HL-60/S4 treated with phorbol 12-myristate 13-acetate at 8.2 ng/mL for 4 days and 3 days (cell line): ENCODE measurements around the gene RNF157.
"Not testable (repeated sequence)": the region's sequence is repeated elsewhere in the genome, so short reads cannot be mapped to it uniquely, and the experiment has no call there.

Source experiments
- in situ Hi-C: fragments of 300-500 bp; cut with MboI; formaldehyde crosslinking; loops from 2 replicates; pipeline ENCODE4 v1.15.0; 2022; ENCODE audit warnings: low sequenced_read_pairs

RNF157 gene

GRCh38 chr17:76270770-76271668 is 30.7 kb upstream of the RNF157 start:
- in situ Hi-C loops, result no loop called here

GRCh38 chr17:76270127-76270592 is 29.9 kb upstream of the RNF157 start:
- in situ Hi-C loops, result no loop called here

GRCh38 chr17:76268991-76269981 is 29.0 kb upstream of the RNF157 start:
- in situ Hi-C loops, result no loop called here

DNA sequence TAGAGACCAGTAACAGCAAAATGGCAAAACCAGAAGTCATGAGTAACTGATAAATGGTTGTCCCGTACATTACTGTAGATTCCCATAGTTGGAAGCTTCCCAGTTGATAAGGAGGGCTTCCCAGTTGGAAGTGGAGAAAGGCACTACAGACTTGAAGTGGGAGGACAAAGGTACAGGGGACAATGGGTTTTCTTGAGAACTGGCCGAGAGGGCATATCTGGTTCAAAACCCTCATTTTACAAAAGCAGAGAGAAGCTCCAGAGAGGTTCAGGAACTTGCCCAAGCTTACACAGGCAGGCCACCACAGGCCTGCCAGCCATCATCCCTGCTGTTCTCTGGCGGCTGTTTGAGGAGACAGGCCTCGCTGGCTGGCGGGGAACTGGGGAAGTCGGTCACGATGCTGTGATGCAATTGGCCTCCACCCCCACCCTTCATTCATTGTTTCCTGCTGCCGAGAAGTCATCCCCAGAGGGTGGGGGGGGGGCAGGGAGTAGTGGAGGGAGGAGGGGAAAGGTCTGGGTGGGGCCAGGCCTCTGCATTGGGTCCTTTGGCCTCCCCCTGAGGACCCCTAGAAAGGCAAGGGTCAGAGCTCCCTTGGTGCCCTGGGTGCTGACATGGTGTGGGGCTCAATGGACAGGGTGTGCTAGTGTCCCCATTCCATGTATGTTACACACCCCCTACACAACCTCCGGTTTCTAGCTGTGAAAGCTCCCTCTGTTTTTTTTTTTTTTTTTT is 27.9 kb upstream of the RNF157 start:
- in situ Hi-C loops, result no loop called here

- in situ Hi-C loops, result not testable (repeated sequence)
These were observed 27.3 kb upstream of the RNF157 start for GRCh38 chr17:76267581-76268001.

DNA sequence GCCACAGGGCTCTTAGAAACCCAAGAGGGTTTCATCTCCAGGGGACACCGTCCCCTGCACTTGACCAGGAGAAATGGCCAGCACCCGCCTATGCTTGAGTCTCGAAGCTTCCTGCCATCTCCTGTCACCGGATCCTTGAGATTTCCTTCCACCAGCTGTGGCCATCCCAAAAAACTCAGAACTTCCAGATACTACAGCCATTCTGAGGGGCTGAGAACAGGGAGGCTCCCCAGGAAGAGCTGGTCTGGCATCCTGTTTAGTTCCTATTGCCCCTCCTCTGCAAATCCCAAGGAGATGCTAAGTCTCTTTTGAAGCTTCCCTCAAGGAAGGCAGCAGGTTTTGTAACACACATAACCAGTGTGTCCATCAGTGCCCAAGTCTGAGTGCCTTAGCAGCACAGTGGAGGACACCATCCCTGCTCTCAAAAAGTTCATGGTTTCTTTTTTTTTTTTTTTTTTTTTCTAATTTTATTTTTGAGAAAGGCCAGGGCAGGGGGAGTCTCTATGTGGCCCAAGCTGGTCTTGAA is 26.8 kb upstream of the RNF157 start:
- in situ Hi-C loops, result no loop called here

DNA sequence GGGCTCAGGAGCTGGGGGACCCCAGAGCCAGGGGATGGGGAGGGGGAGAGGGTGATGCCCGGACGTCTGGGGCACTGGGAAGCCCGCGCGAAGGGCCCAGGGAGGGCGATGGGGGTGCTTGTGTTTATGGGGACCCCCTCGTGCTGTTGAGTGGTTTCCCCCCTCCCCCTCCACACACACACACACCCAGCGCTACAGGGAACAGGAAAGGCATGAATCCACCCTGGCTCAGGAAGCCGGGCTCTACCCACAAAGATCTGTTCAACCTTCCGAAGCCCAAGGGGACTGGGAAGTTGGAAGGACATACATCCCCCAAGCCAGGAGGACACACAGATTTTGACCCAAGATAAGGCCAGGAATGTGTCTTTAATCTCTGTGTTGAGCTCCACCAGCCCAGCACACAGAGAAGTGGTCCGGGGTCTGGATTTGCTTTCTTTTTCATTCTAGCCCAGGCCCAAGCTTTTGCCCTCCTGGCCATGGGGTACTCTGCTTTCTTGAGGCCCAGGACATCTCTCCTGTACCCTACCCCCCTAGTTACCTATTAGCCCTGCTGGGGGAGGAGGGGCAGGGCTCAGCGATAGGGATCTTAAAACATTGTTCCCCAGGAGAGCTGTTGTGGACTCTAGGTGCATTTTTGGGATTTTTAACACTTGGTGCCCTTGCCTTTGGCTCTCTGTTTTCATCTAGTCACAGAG is 26.1 kb upstream of the RNF157 start:
- in situ Hi-C loops, result no loop called here

- in situ Hi-C loops, result no loop called here
These were observed 25.4 kb upstream of the RNF157 start for GRCh38 chr17:76265624-76266243.

DNA sequence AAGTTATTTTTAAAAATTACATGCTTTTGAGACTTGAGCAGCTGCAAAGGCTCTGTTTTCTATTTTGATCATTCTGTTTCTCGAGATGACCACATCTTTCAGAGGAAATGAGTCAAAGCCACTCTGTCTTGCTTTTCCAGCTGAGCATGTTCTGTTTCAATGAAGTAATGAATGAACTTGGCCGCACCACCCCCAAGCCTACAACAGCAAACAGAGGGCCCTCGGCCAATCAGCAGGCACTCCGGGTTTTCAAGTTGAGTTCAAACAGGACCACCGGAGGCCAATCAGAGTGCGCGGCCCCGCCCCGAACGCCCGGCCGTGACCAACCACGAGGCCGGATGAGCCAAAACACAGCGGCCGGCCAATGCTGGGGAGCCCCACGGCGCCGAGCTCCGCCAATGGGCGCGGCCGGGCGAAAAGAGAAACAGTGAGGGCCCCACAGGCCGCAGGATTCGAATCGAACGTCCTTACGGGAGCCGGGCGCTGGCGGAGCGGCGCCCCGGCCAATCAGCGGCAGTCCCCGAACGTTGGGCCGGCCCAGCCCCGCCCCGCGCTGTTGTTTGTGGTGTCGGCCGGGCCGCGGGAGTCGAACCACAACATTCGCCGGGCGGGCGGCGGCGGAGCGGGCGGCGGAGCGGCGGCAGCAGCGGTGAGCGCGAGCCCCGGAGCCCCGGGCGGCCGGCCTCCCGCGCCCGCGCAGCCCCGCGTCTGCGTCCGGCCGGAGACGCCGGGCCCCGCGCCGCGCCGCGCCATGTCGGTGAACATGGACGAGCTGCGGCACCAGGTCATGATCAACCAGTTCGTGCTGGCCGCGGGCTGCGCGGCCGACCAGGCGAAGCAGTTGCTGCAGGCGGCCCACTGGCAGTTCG is 24.7 kb upstream of the RNF157 start, which contains the start of gene UBALD2:
UBALD2 (plus strand) TSS at position 594 of the 869 bp plus-strand sequence; CDS start at position 752, 158 bp downstream.
- in situ Hi-C loops, result no loop called here

DNA sequence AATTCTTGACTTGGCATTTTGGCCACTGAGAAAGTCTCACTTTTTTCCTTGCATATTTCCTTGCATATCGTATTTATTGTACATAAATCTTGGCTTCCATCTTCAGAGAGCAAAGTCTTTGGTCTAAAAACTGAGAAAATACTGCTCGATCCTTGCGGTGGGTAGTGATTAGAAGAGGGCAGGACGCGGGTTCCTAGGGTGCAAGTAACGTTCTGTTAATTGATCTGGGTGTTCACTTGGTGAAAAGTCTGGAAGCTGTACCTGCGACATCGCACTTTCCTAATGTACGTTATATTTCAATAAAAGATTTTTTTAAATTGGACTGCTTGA is 24.1 kb upstream of the RNF157 start:
- in situ Hi-C loops, result no loop called here

DNA sequence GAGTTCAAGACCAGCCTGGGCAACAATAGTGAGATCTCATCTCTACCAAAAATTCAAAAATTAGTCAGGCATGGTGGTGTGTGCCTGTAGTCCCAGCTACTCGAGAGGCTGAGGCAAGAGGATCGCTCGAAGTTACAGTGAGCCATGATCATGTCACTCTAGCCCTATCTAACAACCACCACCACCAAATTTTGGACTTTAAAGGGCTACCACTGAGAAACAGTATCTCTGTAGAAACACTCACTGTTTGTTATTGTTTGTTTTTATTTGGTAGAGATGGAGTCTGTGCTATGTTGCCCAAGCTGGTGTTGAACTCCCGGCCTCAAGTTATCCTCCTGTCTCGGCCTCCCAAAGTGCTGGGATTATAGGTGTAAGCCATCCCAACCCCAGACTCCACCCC is 23.6 kb upstream of the RNF157 start:
- in situ Hi-C loops, result no loop called here

GRCh38 chr17:76262732-76263344 is 22.5 kb upstream of the RNF157 start:
- in situ Hi-C loops, result no loop called here

DNA sequence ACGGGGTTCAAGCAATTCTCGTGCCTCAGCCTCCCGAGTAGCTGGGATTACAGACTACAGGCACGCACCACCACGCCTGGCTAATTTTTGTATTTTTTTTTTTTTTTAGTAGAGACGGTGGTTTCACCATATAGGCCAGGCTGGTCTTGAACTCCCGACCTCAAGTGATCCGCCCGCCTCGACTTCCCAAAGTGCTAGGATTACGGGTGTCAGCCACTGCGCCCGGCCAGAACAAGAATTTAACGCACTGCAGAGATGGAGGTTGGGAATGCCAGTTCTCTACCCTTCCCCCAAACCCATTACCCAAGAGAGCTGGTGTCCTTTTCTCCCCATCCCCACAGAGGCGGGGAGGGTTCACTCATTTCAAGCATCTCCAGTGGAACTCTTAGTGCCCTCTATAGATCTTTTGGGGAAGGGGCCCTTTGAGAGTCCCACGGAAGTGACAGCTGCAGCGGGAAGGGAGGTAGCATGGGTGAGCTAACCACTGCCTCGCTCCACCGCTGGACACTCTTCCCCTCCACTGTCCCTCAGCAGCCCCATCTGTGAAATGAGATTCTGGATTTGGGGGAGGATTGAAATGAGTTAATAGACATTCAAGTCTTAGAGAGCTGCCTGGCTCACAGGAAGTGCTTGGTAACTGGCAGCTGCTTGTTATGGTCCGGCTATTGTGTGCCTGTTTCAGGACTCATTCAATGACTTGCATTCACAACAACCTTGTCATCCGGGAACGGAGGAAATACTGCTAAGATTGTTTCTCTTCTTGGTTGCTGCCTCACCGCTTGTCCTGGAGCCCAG is 21.3 kb upstream of the RNF157 start:
- in situ Hi-C loops, result no loop called here

DNA sequence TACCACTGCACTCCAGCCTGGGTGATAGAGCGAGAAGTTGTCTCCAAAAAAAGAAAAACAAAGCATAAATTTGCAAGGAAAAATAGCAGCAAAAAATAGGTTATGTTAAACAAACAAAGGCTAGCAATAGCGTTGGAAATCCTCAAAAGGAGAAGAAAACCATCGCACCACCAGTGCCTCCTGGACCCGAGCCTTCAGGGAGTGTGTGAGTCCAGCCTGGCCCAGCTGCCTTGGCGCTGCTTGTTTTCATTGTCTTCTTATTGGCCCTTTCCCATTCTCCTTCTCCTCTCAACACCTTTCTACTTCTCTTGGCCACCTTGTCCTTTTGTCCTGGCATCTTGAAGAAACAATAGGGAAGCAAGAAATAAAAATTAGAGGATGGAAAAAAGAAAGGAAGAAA is 20.4 kb upstream of the RNF157 start:
- in situ Hi-C loops, result no loop called here

DNA sequence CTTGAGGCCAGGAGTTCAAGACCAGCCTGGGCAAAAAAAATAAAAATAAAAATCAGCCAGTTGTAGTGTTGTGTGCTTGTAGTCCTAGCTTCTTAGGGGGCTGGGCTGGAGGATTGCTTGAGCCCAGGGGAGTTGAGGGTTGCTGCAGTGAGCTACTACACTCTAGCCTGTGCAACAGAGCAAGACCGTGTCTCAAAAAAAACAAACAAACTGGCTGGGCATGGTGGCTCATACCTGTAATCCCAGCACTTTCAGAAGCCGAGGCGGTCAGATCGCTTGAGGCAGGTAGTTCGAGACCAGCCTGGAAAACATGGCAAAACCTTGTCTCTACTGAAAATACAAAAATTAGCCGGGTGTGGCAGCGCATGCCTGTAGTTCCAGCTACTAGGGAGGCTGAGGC is 19.9 kb upstream of the RNF157 start:
- in situ Hi-C loops, result no loop called here

DNA sequence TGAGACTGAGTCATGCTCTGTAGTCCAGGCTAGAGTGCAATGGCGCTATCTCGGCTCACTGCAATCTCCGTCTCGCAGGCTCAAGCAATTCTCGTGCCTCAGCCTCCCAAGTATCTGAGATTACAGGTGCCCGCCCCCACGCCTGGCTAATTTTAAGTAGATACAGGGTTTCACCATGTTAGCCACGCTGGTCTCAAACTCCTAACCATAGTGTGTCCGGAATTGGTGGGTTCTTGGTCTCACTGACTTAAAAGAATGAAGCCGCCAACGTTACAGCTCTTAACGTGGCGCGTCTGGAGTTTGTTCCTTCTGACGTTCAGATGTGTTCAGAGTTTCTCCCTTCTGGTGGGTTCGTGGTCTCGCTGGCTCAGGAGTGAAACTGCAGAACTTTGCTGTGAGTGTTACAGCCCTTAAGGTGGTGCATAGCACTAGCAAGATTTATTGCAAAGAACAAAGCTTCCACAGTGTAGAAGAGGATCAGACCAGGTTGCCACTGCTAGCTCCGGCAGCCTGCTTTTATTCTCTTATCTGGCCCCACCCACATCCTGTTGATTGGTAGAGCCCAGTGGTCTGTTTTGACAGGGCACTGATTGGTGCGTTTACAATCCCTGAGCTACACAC is 16.2 kb upstream of the RNF157 start:
- in situ Hi-C loops, result not testable (repeated sequence)
